ENCODE data around the gene PLEKHG3.
A peak's percentile ranks its signal among the peaks of the same experiment; 100 is the strongest.

The PLEKHG3 gene

DNA sequence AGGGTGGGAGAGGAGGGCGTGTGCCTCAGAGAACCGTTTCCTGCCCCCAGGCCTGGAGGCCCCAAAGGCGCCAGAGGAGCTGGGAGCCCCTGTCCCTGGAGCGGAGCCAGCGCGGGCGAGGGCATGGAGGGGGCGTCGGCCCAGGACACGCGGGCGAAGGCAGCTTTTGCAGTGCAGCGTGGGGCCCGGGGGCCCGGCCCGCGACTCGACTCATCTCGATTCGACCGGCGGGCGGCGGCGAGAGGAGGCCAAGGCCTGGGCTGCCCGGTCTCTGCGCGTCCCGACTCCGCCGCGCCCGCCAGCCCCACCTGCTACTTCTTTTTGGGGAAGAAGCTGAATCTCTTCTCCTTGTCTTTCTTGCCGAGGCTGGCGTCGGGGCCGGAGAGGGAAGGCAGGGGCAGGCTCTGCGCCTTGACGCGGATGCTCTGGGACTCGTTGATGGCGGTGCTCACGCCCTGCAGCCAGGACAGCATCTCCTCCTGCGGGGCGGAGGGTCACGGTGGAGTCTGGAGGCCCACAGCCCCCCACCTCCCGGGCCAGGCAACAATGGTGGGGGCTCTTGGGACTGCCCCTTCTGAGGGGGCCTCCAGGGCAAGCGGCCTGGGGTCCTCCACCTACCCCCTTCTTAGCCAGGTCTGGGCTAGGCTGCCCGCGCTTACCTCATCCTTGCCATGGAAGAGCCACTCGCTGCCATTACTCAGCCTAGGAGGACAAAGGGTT, 44.9 kb downstream of the PLEKHG3 start:
- no peak for DNase-seq

DNA sequence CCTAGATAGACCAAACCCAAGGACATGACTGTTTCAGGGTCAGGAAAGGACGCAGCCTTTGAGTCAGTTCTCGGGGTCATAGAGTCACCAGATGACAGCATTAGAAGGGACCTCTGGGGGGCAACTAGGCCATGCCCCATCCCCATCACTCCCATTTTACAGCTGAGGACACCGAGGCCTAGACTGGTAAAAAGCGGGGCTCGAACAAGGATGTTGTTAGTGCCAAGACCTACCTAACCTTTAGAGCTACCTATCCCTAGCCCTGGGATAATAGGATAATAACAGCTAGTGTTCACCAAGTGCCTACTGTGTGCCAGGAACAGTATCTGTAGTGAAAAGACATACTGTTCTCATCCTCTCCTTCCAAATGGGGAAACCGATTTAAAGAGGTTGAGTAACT, 48.7 kb downstream of the PLEKHG3 start:
- no peak for DNase-seq

DNA sequence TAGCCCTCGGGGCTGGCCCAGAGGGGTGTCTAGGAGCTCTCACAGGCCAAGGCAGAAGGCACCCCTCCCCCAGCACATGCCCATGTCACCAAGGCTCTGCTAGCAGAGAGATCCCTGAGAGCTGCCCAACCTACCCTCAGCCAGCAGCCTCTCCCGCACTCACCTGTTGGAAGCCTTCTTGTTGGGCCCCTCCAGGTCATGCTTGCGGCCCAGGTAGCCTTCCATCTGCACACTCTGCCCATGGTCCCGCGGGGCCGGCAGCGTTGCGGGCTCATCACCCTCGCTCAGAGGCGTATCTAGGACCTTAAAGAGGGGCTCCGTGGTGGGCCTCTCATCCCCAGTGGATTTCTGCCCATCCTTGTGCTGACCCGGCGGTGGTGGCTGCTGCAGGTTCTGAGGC, 49.1 kb downstream of the PLEKHG3 start:
- DNase-seq: no peak

DNA sequence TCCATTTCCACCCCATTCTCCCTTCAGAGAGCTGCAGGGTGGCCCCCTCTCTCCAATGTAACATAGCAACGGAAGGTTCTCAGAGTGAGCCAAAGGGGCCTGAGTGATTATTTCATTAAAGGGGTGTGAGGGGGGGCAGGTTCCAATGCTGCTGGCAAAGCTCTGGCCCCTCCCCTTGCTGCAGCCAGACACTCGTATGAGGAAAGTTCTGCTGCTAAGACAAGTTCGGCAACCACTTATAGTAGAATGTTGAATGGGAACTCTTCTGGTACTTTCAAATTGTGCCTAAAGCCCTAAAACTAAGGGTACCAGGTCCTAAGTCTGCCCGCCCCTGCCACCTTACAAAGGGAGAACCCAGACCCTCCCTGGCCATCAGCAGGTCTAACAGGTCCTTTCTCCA, 49.8 kb downstream of the PLEKHG3 start:
- DNase-seq: no peak

DNA sequence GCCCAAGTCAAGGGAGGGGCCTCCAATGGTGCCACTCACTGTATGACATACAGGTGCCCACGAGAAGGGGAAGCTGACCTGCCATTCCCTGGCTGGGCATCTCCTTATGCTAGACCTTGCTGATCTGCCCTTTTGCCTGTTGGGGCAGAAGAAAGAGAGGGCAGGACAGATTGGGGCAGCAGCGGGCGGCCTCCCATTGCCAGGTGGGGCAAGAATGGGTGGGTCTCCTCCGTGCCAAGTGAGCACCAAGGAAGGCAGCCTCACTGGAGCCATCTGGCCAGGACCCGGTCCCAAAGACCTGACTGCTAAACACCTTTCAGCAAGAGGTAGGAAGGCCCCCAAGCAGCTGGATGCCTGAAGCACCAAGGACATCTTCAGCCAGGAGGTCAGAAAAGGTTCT, 50.5 kb downstream of the PLEKHG3 start:
- no peak for DNase-seq

DNA sequence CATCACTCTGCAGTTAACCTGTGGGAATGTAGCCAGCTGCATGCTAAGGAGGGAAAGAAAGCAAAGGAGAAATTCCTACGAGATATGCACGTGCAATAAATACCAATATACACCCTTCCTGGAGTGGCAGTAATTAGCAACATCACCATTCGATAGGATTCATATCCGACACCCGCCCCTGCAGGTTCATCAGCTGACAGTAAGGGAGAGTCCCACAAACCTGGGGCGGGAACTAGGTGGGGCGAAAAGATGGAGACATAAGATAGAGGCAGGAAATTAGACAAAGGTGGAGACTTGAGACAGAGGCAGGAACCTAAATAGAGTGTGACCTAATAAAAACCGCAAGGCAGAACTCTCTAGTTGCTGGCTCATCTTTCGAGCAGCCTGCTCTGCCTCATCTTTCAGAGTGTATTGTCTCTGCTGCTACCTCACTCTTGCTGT, 51.6 kb downstream of the PLEKHG3 start:
- DNase-seq: no peak

DNA sequence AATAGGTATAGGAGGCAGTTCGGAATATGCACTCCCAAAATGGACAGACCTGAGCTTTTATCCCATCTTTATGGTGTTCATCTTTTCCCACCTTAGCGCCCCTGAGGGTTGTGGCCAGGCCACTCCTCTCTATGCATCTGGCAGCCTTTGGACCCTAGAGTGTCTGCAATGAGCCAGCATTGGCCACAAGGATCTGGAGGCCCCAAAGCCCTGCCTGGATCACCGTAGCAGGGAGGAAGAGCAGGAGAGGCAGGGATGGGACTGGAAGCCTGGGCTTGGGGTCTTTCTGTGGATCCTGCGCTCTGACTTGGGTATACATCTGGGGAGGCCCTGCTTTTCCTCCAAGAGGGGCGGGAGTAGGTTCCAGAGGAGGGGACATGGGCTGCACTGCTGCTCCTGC, 52.5 kb downstream of the PLEKHG3 start:
- no peak for DNase-seq

DNA sequence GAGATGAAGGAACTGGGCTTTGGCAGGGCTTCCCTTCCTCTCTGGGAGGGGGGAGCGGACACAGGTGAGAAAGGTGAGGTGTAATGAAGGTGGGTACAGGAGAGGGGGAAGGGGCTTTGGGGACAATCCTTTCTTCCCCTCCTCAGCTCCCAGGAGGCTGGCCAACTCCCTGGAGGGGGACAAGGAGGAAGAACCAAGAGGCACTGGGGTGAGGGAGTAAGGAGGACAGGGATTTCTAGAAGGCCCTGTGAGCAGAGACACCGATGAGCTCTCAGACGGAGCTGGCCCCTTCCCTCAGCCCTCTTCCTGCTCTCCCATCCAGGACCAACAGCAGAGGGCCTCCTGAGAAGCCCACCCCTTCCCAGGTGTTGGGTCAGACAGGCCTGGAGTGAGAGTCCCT, 53.4 kb downstream of the PLEKHG3 start:
- DNase-seq: no peak

DNA sequence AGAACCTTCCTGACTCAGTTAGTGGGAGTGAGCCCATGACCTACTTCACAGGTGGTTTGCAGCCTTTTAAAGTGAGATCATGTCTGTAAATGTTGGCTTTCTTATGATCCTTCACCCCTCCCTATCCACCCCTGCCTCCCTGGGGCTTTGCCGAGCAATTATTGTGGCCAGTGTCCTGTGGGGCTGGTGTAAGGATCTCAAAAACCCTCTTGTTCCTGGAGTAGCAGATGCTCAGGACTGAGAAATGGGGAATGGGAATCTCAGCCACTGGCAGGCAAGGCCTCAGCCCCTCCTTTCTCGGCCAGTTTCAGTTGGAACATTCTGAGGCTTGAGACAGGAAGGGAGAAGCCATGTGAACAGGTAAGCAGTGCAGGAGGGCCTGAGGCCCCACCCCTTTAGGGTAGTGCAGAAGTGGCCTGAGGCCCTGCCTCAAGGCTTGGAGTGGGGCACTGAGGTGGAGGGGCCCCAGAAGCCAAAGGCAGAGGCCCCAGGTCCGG, 53.8 kb downstream of the PLEKHG3 start:
- no peak for DNase-seq

DNA sequence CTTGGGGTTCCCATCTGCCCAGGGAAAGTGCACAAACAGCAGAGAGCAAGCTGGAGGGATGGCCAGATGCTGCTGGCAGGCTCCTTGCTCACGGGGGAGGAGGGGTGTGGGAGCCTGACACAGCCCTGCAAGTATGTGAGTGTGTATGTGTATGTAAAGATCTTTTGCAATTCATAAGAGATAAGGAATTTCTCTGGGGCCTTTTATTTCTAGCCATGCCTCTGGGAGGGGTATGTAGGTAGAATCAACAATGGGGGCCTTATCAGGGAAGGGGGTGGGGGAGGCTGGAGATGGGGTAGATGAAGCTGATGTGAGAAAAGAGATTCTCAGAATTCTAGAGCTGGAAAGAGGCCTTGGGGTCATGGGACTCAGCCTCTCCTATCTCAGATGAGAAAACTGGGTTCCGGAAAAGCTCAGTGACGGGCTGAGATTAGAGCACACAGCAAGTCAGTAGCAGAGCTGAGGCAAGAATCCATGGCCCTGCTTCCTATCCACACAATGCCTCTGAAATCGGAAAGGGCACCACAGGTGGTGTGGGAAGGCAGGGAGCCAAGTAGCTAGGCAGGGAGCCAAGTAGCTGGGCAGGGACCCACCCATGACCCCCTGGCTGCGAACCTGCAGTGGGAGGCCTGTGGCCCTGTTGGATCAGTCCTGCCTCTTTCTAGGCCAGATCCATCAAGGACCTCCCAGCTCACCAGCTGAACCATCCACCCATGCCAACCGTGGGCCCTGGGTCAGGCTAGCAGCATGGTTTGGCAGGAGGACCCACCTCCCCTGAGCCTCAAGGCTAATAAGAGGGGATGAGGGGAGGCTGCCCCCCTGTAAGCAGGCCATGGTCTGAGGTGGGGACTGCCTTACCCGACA, 54.7 kb downstream of the PLEKHG3 start:
- no peak for DNase-seq

DNA sequence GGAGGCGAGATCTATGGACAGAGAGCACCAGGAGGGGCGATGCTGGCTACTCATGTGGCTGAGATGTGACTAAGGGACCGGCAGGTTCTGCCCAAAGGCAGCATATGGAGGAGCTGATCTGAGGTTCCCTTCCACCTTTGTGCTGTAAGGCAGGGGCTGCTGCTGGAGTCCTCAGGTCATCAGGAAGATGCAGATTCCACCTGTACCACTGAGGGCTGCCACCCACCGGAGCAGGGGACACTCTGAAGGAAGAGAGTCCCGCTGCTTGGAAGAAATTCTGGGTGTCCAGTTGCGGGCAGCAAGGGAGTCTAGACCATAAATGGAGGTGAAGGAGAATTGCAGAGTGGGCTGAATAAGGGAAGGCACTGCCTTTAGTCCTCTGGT, 55.3 kb downstream of the PLEKHG3 start:
- DNase-seq: no peak

DNA sequence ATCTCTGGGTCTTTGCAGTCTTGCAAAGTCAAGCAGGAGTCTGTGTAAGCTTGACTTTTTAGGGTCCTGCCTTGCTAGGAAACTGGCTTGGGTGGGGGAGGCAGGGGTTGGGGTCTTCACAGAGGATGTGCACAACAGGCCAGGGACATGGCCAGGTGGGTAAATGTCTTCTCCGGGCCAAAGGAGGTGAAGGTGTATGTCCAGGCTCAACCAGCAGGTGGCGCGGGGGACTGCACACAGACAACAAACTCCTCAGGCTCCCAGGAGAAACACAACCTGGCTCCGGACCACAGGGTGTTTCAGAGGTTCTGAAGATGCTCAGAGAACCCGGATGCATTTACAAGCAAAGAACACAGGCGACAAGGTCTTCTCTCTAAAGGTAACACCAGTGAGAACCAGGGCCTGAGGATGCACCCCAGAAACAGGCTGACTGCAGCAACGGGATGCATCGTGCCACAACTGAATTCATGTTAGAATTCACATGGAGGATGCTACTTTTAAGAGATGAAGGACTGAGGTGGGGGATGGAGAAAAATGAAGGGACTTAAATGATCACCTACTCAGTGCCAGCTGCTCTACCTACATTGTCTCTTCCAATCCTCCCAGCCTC, 56.0 kb downstream of the PLEKHG3 start:
- DNase-seq: peak; percentile 88

DNA sequence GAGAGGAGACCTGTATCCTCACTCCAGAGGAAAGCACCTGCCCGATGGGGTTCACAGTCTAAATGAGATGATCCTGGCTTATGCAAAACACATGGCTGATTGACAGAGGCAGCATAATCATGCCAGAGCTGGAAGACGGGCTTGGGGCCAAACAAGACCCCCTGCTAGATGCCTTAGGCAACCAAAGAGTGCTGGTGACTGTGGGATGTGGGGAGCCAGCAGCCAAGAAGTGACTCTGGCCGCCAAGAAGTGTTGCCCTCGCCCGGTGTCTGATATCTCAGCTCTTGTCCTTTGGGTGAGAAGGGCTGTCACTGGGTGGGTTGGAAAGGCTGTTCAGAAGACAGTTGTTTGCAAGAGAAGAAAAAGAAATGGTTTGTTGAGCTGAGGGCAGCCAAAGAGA, 56.7 kb downstream of the PLEKHG3 start:
- no peak for DNase-seq

DNA sequence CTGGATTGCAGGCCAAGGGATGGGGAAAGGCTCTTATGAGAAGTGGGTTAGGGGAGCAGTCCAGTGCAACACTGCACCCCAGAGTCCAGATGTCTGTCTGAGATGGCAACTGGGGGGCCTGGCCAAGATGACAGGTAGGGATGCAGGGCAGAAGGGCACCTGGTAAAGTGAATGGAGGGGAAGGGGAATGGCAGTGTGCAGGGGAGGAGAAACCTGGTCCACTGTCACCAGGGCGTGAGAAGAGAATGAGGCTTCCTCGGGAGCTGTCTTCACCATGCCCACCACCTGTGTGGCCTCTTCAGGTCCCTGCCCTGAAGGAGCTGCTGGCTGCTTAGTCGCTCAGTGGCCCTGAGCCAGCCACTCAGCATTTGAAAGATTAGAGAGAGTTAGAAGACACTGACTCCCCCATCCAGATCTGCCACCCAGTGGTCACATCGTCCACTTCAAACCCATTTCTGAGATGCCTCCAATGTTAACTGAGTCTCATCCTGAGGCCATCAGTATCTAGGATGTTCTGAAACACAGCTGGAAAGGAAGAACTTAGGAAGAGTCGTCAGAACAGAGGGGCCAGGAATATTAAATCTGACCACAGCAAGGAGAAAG, 57.3 kb downstream of the PLEKHG3 start:
- no peak for DNase-seq

DNA sequence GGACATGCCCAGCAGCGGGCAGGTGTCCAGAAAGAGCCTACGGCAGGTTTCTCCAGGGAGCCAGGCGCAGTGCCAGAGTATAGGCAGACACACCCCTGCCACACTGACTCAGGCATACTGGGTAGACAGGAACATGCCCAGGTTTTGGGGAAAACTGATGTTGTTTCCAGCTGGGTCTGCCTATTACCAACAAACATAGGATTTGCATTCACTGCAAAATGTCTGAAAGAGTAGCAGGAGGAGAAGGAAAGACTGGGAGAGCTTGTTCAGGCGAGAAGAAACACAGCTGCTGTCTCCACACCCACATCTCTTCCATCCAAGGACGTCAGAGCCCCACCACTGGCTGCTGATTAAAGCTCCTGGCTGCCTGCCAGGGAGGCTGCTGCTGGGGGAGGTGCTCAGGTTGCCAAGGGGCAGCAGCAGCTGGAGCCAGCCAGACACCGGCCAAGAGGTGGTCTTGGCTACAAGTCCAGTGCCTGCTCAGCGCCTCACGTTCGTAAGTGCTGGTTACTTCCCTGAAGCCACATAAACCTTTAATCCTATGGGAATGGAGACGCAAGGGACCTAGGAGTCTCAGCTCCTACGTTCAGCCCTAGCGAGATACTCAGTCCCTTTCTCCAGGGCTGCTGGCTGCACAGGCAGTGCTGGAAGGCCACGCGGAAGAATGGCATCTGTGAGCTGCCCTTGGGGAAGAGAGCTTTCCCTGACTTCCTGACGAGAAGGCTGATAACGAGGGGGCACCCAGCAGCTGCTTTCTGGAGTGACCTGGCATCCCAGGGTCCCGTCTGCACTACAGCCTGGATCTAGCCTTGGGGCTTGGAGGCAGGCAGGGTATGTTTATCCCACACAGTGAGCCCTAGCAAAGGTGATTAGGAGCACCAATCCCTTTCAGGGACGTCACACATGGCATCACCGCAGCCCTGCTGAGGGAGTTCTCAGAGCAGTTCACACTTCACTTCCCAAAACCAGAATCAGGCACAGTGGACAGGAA, 58.1 kb downstream of the PLEKHG3 start:
- peak; percentile 65 for DNase-seq

DNA sequence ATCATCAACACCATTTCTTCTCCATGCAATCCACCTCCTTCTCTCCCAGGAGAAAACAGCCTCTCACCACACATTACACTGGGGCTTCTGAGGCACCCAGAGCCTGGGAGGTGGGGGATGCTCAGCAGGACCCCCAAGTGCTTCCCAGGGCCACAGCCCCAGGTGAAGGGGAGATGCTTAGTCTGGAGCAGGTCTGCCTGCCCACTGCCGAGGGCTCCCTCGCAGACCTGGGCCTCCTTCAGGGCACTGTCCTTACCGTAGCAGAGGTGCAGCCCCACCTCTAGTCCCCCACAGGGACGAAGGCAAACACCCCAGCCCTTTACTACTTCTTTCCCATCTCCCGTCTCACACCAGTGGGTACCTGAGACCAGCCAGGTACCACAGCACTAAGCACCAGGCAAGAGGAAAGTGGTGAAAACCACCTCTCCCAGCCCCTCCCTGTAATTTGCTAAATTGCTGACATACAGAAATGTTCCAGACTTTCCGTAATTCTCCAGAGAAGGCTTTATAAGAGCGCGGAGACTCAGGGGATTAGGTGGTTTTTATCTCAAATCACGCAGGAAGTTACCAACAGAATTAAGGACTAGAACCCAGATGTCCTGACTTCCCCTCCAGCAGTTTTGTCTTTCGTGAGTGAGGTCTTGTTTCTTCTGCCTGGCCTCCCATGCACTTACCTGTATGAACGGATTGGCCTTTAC, 59.0 kb downstream of the PLEKHG3 start:
- no peak for DNase-seq

DNA sequence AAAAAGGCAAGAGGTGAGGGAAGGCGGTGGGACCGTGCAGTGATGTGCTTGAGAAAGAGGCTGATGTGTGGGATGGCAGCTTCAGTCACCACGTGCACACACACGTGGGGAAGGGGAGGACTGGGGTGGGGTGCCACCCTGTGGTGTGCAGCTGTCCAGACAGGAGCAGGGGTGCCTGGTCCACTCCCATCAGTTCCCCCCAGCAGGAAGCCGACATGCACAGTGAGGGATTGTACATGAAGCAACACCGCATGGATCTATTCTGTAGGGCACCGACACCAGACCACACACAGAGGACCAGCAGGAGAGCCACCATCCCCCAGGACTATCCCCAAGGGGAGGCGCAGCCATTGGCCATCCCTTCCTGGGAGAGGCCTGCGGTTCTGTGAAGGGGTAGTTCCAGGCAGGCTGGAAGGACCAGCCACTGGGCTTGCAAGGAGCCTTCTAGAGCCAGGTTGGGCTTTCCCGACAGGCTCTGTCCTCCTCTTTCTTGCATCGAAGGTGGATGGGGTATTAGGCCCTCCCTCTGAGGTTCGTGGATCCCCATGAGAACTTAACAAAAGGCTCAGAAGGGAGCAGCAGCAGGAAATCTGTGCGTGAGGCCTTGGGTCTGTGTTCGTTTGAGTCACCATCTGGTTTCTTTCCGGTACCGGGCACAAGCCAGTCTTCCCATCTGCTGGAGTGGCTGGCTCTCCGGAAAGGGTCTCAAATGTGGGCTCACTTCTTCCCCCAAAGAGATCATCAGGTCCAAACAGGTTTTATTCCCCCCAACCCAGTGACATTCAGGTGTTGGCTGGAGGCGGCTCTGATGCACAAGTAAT, 59.8 kb downstream of the PLEKHG3 start:
- no peak for DNase-seq

DNA sequence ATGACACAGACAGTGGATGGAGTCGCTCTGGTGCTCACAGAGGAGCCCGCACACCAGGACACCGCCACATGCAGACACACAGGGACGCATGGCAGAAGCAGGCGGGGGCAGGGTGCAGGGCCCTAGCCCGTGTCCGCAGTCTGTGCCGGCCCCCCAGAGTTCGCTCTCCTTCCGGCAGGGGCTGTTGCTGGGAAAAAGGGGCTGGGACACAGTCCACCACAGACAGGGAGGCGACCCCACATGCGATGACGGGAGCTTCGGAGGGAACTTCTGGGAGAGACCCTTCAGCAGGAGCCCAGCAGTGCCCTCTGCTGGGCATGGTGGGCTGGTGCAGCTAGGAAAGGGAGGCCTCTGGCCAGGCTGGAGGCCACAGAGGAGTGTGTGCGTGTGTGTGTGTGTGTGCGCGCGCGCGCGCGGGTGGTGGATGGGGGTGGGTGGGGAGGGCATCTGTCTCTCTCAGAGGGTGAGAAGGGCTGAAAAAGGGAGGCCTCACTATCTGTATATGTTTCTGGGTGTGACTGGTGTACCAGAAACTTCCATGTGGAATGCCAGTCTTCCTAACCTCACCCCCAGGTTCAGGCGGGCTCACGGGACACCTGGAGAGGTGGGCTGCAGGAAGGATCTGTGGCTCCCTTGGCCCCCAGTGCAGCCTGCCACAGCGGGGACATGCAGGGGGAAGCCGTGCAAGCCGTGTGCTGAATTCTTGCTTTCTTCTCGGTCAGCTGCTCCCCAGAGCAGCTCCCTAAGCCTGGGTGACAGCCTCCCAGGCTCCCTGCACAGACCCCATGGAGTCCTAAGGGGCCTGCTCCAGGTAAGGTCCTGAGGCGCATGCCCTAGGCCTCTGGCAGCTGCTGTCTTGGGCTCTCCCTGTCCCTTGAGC, 60.7 kb downstream of the PLEKHG3 start:
- peak; percentile 82 for DNase-seq

DNA sequence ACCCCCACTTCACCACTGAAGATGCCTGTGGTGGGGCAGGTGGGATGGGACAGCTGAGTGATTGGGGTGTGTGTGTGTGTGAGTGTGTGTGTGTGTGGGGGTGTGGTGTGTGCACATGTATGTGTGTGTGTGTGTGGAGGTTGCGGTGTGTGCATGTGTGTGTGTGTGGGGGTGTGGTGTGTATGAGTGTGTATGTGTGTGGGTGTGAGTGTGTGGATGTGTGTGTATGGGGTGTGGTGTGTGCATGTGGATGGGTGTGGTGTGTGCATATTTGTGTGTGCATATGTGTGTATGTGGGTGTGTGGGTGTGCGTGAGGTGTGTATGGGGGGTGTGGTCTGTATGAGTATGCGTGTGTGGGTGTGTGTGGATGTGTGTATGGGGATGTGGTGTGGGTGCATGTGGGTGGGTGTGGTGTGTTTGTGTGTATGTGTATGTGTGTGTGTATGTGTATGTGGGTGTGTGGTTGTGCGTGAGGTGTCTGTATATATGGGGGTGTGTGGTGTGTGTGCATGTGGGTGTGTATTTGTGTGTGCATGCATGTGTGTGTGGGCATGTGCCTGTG, 61.6 kb downstream of the PLEKHG3 start:
- DNase-seq: no peak
